ENCODE data around the gene ANGPTL1.
"Not testable (repeated sequence)": the region's sequence is repeated elsewhere in the genome, so short reads cannot be mapped to it uniquely, and the experiment has no call there.

The ANGPTL1 gene

GRCh38 chr1:178864326-178864725, 6.6 kb downstream of the ANGPTL1 start:
- no peak for DNase-seq

GRCh38 chr1:178862864-178863263, 8.0 kb downstream of the ANGPTL1 start:
- DNase-seq: no peak

GRCh38 chr1:178862416-178862815, 8.5 kb downstream of the ANGPTL1 start:
- DNase-seq: no peak

GRCh38 chr1:178857126-178857525, 13.8 kb downstream of the ANGPTL1 start:
- DNase-seq: no peak

- no peak for DNase-seq
Observed at GRCh38 chr1:178849918-178850317, 21.0 kb downstream of the ANGPTL1 start.

- not testable (repeated sequence) for DNase-seq
Observed at GRCh38 chr1:178847919-178848318, 23.0 kb downstream of the ANGPTL1 start.

GRCh38 chr1:178847396-178847849, 23.5 kb downstream of the ANGPTL1 start:
- DNase-seq: no peak

- DNase-seq: no peak
Observed at GRCh38 chr1:178846306-178846705, 24.6 kb downstream of the ANGPTL1 start.

- no peak for DNase-seq
Observed at GRCh38 chr1:178844436-178844835, 26.4 kb downstream of the ANGPTL1 start.

GRCh38 chr1:178825167-178825566, 45.7 kb downstream of the ANGPTL1 start:
- no peak for DNase-seq

- no peak for DNase-seq
Observed at GRCh38 chr1:178821134-178821866, 49.6 kb downstream of the ANGPTL1 start.

- no peak for DNase-seq
Observed at GRCh38 chr1:178819123-178819522, 51.8 kb downstream of the ANGPTL1 start.

GRCh38 chr1:178818416-178818815, 52.5 kb downstream of the ANGPTL1 start:
- no peak for DNase-seq

GRCh38 chr1:178810585-178810984, 60.3 kb downstream of the ANGPTL1 start:
- DNase-seq: no peak

- DNase-seq: no peak
Observed at GRCh38 chr1:178808529-178808928, 62.3 kb downstream of the ANGPTL1 start.

GRCh38 chr1:178806665-178807300, 64.1 kb downstream of the ANGPTL1 start:
- no peak for DNase-seq

- DNase-seq: no peak
Observed at GRCh38 chr1:178802873-178803272, 68.0 kb downstream of the ANGPTL1 start.
